IMR-90 (cell line): ENCODE results near the gene MTFR1L. TPM values are rescaled to one million over a fixed set of nuclear protein-coding genes. Genes with fewer than 3 reads are reported as not detected.

Experiments
- ATAC-seq: fragments of 200-7000 bp; cut with Tn5 transposase; 2 replicates; pipeline ENCODE4 v1.9.1; 2020; ENCODE audit warnings: low read depth, mild to moderate bottlenecking, moderate library complexity
- BruUV-seq: library from RNA; stranded (reverse); fragments of 400-500 nt; replicated peaks from 2 replicates; lab custom pipeline; 2021; lab: Mats Ljungman, UMichigan
- CTCF ChIA-PET: fragments of 300-600 bp; formaldehyde crosslinking; extraction: SDS; loops from one replicate; lab custom pipeline; 2021; ENCODE audit warnings: antibody characterized with exemption; lab: Yijun Ruan, JAX
- POLR2A ChIA-PET: fragments of 300-600 bp; sonication (Branson Sonifier 250); formaldehyde crosslinking; loops from one replicate; lab custom pipeline; 2022; ENCODE audit warnings: antibody characterized with exemption; ENCODE audit not compliant: unreplicated experiment; lab: Charles Lee
- DNase-seq: peaks from one replicate; pipeline ENCODE4 v3.0.0; 2013
- H2AFZ ChIP-seq: replicated peaks from 2 replicates; pipeline ENCODE3; 2013; ENCODE audit warnings: low read length, mild to moderate bottlenecking; ENCODE audit not compliant: poor library complexity
- H2AK5ac ChIP-seq: 2 replicates; pipeline ENCODE4 v1.6.1; 2013; ENCODE audit warnings: low read depth, low read length, inconsistent platforms
- H2AK9ac ChIP-seq: replicated peaks from 2 replicates; pipeline ENCODE3; 2013; ENCODE audit warnings: mild to moderate bottlenecking, low read depth, low read length, moderate library complexity; ENCODE audit not compliant: poor library complexity
- H2BK120ac ChIP-seq: 2 replicates; pipeline ENCODE4 v1.6.1; 2013; ENCODE audit warnings: low read depth, low read length, inconsistent platforms
- H2BK15ac ChIP-seq: 3 replicates; pipeline ENCODE4 v1.6.1; 2013; ENCODE audit warnings: low read depth, low read length, inconsistent platforms
- H2BK20ac ChIP-seq: 2 replicates; pipeline ENCODE4 v1.6.1; 2013; ENCODE audit warnings: low read depth, mild to moderate bottlenecking, inconsistent platforms, low read length, moderate library complexity
- H2BK5ac ChIP-seq: 2 replicates; pipeline ENCODE4 v1.6.1; 2013; ENCODE audit warnings: mild to moderate bottlenecking, low read depth, low read length, inconsistent platforms; ENCODE audit not compliant: poor library complexity, severe bottlenecking
- H3K14ac ChIP-seq: replicated peaks from 2 replicates; pipeline ENCODE4 v1.6.1; 2013; ENCODE audit warnings: low read depth, low read length, inconsistent platforms
- H3K18ac ChIP-seq: 2 replicates; pipeline ENCODE4 v1.6.1; 2013; ENCODE audit warnings: low read depth, low read length, control low read depth
- H3K23ac ChIP-seq: 2 replicates; pipeline ENCODE4 v1.6.1; 2013; ENCODE audit warnings: low read depth, low read length, inconsistent platforms
- H3K27ac ChIP-seq: 2 replicates; pipeline ENCODE4 v1.5.1; 2013; ENCODE audit warnings: mild to moderate bottlenecking, control low read depth, low read length; ENCODE audit not compliant: insufficient read depth
- H3K27me3 ChIP-seq: 2 replicates; pipeline ENCODE4 v1.6.1; 2013; ENCODE audit warnings: low read length; ENCODE audit not compliant: control insufficient read depth, insufficient read depth
- H3K36me3 ChIP-seq: 2 replicates; pipeline ENCODE4 v1.6.1; 2013; ENCODE audit warnings: low read length, mixed read lengths; ENCODE audit not compliant: control insufficient read depth, insufficient read depth
- H3K4ac ChIP-seq: 2 replicates; pipeline ENCODE4 v1.6.1; 2013; ENCODE audit warnings: low read depth, low read length, inconsistent platforms
- H3K4me1 ChIP-seq: 2 replicates; pipeline ENCODE4 v1.6.1; 2013; ENCODE audit warnings: low read length, mixed read lengths; ENCODE audit not compliant: control insufficient read depth, insufficient read depth
- H3K4me2 ChIP-seq: 2 replicates; pipeline ENCODE4 v1.6.1; 2013; ENCODE audit warnings: low read depth, mild to moderate bottlenecking, control low read depth, low read length, moderate library complexity
- H3K4me3 ChIP-seq: 2 replicates; pipeline ENCODE4 v1.5.1; 2013; ENCODE audit warnings: low read depth, mild to moderate bottlenecking, control low read depth, low read length, moderate library complexity; ENCODE audit not compliant: insufficient read depth
- H3K56ac ChIP-seq: 2 replicates; pipeline ENCODE4 v1.6.1; 2013; ENCODE audit warnings: low read length, inconsistent platforms; ENCODE audit not compliant: insufficient read depth; ENCODE audit errors: extremely low read depth
- H3K79me1 ChIP-seq, 2 experiments: 2 replicates each; pipeline ENCODE4 v1.6.1; 2013; ENCODE audit warnings: low read length in 2 of 2, inconsistent platforms in 1 of 2, low read depth in 1 of 2
- H3K9ac ChIP-seq: 2 replicates; pipeline ENCODE4 v1.6.1; 2013; ENCODE audit warnings: low read depth, low read length, control low read depth
- H3K9me1 ChIP-seq: 2 replicates; pipeline ENCODE4 v1.6.1; 2013; ENCODE audit warnings: low read length, inconsistent platforms; ENCODE audit not compliant: insufficient read depth
- H3K9me3 ChIP-seq: 2 replicates; pipeline ENCODE4 v1.6.1; 2013; ENCODE audit warnings: low read length; ENCODE audit not compliant: control insufficient read depth, insufficient read depth
- H4K20me1 ChIP-seq: 2 replicates; pipeline ENCODE4 v1.6.1; 2013; ENCODE audit warnings: low read length, inconsistent platforms; ENCODE audit not compliant: insufficient read depth
- H4K5ac ChIP-seq: 2 replicates; pipeline ENCODE4 v1.6.1; 2013; ENCODE audit warnings: mild to moderate bottlenecking, low read depth, low read length, control low read depth
- H4K8ac ChIP-seq, 2 experiments: 2 replicates each; pipeline ENCODE4 v1.6.1; 2013; ENCODE audit warnings: low read depth in 2 of 2, low read length in 2 of 2, control low read depth in 1 of 2, inconsistent platforms in 1 of 2
- H4K91ac ChIP-seq: 2 replicates; pipeline ENCODE4 v1.6.1; 2013; ENCODE audit warnings: low read depth, low read length, inconsistent platforms; ENCODE audit not compliant: insufficient read depth
- CHD1 ChIP-seq: IDR thresholded peaks from 2 replicates; pipeline ENCODE4 v1.6.1; 2012; ENCODE audit warnings: low read depth, low read length, improper control_type of control experiment
- MAZ ChIP-seq: IDR thresholded peaks from 2 replicates; pipeline ENCODE4 v1.6.1; 2012; ENCODE audit warnings: low read depth, mild to moderate bottlenecking, low read length, improper control_type of control experiment, moderate library complexity, borderline replicate concordance
- MXI1 ChIP-seq: IDR thresholded peaks from 2 replicates; pipeline ENCODE4 v1.6.1; 2012; ENCODE audit warnings: low read depth, mild to moderate bottlenecking, low read length, moderate library complexity, borderline replicate concordance
- NFE2L2 ChIP-seq: fragments of 150-350 bp; IDR thresholded peaks from 2 replicates; pipeline ENCODE4 v1.6.1; 2016; ENCODE audit warnings: low read depth, mild to moderate bottlenecking, low read length
- RAD21 ChIP-seq: IDR thresholded peaks from 2 replicates; pipeline ENCODE4 v1.6.1; 2012; ENCODE audit warnings: low read length, improper control_type of control experiment
- SMC3 ChIP-seq: fragments of 150-350 bp; IDR thresholded peaks from 2 replicates; pipeline ENCODE4 v1.6.1; 2016; ENCODE audit warnings: low read depth, mild to moderate bottlenecking, antibody characterized with exemption, low read length, moderate library complexity
- WGBS, 2 experiments: methylation state at CpG; one replicate each; pipeline versions ENCODE4 v1.1.5 to v1.1.7; 2013; ENCODE audit warnings: missing lambda C conversion rate in 2 of 2; ENCODE audit not compliant: insufficient read length in 1 of 2; ENCODE audit errors: extremely low coverage in 2 of 2; 5-methylcytosine and 5-hydroxymethylcytosine counted together
- dilution Hi-C: fragments of 300-500 bp; cut with HindIII; formaldehyde crosslinking; loops from one replicate; pipeline ENCODE4 v1.14.3; 2018; ENCODE audit warnings: low sequenced_read_pairs; ENCODE audit not compliant: unreplicated experiment
- in situ Hi-C: fragments of 300-500 bp; cut with MboI; formaldehyde crosslinking; loops from 3 replicates; pipeline ENCODE4 v1.14.3; 2019; ENCODE audit warnings: low sequenced_read_pairs, inconsistent platforms, mixed read lengths
- intact Hi-C: fragments of 100-400 bp; cut with micrococcal nuclease; formaldehyde crosslinking; loops from 2 replicates; pipeline ENCODE4 v1.10.0; 2022
- polyA plus RNA-seq, 3 experiments: library from polyadenylated mRNA; depleted of rRNA; stranded (reverse); fragments of >200 nt; gene quantifications; 2 replicates each; pipeline ENCODE4 v1.2.3, GENCODE V29; 2012; ENCODE audit warnings: low replicate concordance in 1 of 3
- total RNA-seq: library from RNA; depleted of rRNA; stranded (reverse); fragments of >200 nt; gene quantifications from 2 replicates; pipeline ENCODE4 v1.2.3, GENCODE V29; 2012
- TF ChIP-seq, protein P1 (sequence below): conservative IDR thresholded peaks from 2 replicates; pipeline ENCODE4 v1.5.1; 2012; ENCODE audit warnings: mild to moderate bottlenecking, low read depth, low read length, improper control_type of control experiment

The MTFR1L gene
- total and polyA plus RNA-seq, 2 of the 4 experiments (the other 2 are of a cell fraction), result 69.1 to 69.7 TPM

DNA sequence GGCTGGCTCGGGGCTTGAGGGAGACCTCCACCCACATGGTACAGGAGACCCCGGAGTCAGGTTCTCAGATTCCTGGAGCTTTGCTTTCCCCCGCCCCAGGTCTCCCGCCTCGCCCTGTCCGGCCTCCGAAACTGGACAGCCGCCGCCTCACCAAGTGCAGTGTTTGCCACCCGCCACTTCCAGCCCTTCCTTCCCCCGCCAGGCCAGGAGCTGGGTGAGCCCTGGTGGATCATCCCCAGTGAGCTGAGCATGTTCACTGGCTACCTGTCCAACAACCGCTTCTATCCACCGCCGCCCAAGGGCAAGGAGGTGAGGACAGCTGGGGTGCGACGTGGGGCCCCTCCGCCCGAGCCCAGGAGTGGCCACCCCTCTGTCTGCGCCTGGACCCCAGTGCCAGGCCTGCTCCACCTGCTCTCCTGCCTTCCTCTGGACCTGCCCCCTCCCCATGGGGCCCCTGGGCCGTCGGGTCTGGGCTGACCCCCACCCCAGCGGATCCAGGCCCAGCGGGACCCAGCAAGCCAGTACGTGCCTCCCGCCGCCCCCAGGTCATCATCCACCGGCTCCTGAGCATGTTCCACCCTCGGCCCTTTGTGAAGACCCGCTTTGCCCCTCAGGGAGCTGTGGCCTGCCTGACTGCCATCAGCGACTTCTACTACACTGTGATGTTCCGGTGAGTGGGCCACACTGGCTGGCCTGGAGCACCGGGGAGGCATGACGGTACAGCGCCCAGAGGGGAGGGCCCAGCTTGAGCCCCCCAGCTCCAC is 11.1 kb upstream of the MTFR1L start (continued):
- TF ChIP-seq CHD1, result no peak

DNA sequence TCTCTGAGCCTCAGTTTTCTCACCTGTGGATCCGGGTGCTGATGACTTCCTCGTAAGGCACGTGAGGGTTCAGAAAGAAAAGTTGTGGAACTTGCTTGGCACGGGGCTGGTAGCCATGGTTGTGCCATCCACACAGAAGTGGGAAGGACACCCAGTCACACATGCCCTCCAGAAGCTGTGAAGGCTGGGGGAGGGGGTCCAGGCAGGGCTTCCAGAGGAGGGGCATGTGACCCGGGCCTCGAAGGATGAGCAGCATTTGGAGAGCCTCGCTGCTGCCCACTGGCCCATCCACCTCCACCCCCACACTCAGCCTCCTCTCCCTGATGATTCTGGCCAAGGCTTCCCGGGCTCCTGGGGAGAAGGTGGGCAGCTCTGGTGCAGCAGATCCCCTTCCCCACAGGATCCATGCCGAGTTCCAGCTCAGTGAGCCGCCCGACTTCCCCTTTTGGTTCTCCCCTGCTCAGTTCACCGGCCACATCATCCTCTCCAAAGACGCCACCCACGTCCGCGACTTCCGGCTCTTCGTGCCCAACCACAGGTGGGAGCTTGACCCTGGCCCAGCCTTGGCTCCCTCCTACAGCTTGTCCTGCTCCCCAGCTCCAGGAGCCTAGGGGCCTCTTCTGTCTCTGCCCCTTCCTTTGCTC is 10.3 kb upstream of the MTFR1L start:
- dilution Hi-C loops, result no loop called here
- H3K4me2 ChIP-seq, result no peak overlapping the region
- no peak overlapping the region for H3K56ac ChIP-seq
- intact Hi-C loops, result no loop called here
- BruUV-seq, result no TSS peak
- no peak overlapping the region for H3K27ac ChIP-seq
- H2AK5ac ChIP-seq, result no peak overlapping the region
- H3K18ac ChIP-seq, result no peak overlapping the region
- no peak overlapping the region for H4K91ac ChIP-seq
- H2BK20ac ChIP-seq, result no peak overlapping the region
- no peaks in the 10 kb centered on the region for H3K27me3 ChIP-seq
- no peak overlapping the region for H4K5ac ChIP-seq
- no peak overlapping the region for H2BK15ac ChIP-seq
- no peak overlapping the region for H3K4me3 ChIP-seq
- no peak overlapping the region for H2AK9ac ChIP-seq
- H3K4ac ChIP-seq, result no peak overlapping the region
- no peak for ATAC-seq
- H3K79me1 ChIP-seq, result peaks cover 9 to 21% of the 10 kb centered on the region in 2 experiments
- no peak overlapping the region for H4K8ac ChIP-seq
- in situ Hi-C loops, result loop anchor here (25.0 kb wide), 2 partner anchors 397 to 572 kb away; partner anchors contain the start of genes RHCE, RSRP1 and SYF2
- peaks cover 56% of the 10 kb centered on the region; the same call in 1 of the 2 replicates for H3K36me3 ChIP-seq
- peaks cover 6% of the 10 kb centered on the region for H3K4me1 ChIP-seq
- TF ChIP-seq, protein P1, sequence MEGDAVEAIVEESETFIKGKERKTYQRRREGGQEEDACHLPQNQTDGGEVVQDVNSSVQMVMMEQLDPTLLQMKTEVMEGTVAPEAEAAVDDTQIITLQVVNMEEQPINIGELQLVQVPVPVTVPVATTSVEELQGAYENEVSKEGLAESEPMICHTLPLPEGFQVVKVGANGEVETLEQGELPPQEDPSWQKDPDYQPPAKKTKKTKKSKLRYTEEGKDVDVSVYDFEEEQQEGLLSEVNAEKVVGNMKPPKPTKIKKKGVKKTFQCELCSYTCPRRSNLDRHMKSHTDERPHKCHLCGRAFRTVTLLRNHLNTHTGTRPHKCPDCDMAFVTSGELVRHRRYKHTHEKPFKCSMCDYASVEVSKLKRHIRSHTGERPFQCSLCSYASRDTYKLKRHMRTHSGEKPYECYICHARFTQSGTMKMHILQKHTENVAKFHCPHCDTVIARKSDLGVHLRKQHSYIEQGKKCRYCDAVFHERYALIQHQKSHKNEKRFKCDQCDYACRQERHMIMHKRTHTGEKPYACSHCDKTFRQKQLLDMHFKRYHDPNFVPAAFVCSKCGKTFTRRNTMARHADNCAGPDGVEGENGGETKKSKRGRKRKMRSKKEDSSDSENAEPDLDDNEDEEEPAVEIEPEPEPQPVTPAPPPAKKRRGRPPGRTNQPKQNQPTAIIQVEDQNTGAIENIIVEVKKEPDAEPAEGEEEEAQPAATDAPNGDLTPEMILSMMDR, result no peak
- TF ChIP-seq NFE2L2, result no peak
- no peak for TF ChIP-seq MAZ
- no peak for TF ChIP-seq RAD21
- TF ChIP-seq CHD1, result no peak
- no peak for TF ChIP-seq MXI1
- no peak for TF ChIP-seq SMC3
- WGBS, 2 experiments, result 92% methylated on average over 7 of the region's 18 CpGs; no CpG with 5 or more reads in 1 of the 2 experiments
- no peak overlapping the region for H2AFZ ChIP-seq
- no peak overlapping the region for H3K23ac ChIP-seq
- H3K9me1 ChIP-seq, result no peaks in the 10 kb centered on the region
- no peak overlapping the region for H3K14ac ChIP-seq
- no peak overlapping the region for H2BK120ac ChIP-seq
- no peak for DNase-seq
- H3K9ac ChIP-seq, result no peak overlapping the region
- ChIA-PET POLR2A (no interaction called here), CTCF (interaction anchor here (1.5 kb wide), 1 partner anchor 200 kb away, joined by 6 read pairs; no protein-coding TSS in a partner anchor)
- no peaks in the 10 kb centered on the region for H3K9me3 ChIP-seq
- no peak overlapping the region for H2BK5ac ChIP-seq
- peaks cover 21% of the 10 kb centered on the region for H4K20me1 ChIP-seq
